ENCODE data around the gene MTPN.
A peak's percentile ranks its signal among the peaks of the same experiment; 100 is the strongest.

MTPN gene

DNA sequence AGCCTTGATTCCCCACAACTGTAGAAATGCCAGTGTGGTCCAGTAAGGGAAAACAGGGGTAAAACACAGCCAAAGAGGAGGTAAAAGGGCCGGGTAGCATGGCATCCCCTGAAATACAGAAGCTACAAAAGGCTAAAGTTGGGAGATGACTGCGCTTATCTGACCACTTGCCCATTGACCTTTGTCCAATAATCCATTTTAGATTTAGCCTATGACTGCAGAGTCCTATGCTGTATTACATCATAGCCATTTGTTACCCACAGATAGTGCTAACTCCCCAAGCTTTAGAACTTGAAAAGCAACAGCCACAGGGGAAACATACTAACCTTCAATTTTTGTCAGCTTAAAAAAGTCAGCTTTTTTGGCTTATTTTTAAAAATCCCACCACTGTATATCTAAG, 26.2 kb downstream of the MTPN start:
- Mint-ChIP-seq H3K36me3 (ENCODE audit: low read depth) (peaks cover 48% of the 10 kb centered on the region), H3K27ac (no peak overlapping the region), H3K9me3 (no peaks in the 10 kb centered on the region), H3K27me3 (ENCODE audit: low read depth) (no peaks in the 10 kb centered on the region), H3K4me1 (peaks cover 7% of the 10 kb centered on the region), H3K4me3 (no peak overlapping the region)
- TF ChIP-seq, protein P1, sequence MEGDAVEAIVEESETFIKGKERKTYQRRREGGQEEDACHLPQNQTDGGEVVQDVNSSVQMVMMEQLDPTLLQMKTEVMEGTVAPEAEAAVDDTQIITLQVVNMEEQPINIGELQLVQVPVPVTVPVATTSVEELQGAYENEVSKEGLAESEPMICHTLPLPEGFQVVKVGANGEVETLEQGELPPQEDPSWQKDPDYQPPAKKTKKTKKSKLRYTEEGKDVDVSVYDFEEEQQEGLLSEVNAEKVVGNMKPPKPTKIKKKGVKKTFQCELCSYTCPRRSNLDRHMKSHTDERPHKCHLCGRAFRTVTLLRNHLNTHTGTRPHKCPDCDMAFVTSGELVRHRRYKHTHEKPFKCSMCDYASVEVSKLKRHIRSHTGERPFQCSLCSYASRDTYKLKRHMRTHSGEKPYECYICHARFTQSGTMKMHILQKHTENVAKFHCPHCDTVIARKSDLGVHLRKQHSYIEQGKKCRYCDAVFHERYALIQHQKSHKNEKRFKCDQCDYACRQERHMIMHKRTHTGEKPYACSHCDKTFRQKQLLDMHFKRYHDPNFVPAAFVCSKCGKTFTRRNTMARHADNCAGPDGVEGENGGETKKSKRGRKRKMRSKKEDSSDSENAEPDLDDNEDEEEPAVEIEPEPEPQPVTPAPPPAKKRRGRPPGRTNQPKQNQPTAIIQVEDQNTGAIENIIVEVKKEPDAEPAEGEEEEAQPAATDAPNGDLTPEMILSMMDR (IDR thresholded peaks at IDR 0.05; ENCODE audit: unreplicated experiment in 3 of 3), result no peak

DNA sequence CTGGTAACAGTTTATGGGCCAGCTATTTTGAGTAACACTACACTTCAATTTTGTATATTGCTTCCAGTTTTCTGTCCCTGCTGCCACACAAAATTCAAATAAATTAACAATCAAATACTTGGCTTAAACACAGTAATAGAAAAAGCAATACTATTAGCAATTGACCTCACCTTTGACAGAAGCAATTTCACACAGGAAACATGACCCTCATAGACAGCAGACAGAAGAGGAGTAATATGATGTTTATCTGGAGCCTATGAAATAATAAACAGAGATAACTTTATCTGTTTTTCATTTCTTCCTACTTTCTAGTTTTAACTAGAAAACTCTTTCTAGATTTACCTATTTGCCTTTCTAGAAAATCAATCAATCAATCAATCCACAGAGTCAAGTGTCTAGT, 26.7 kb downstream of the MTPN start:
- Mint-ChIP-seq H3K4me1 (peaks cover 7% of the 10 kb centered on the region), H3K27ac (no peak overlapping the region), H3K36me3 (ENCODE audit: low read depth) (peaks cover 47% of the 10 kb centered on the region), H3K4me3 (no peak overlapping the region), H3K9me3 (no peaks in the 10 kb centered on the region), H3K27me3 (ENCODE audit: low read depth) (no peaks in the 10 kb centered on the region)
- TF ChIP-seq, protein P1 (IDR thresholded peaks at IDR 0.05; ENCODE audit: unreplicated experiment in 3 of 3), result no peak

DNA sequence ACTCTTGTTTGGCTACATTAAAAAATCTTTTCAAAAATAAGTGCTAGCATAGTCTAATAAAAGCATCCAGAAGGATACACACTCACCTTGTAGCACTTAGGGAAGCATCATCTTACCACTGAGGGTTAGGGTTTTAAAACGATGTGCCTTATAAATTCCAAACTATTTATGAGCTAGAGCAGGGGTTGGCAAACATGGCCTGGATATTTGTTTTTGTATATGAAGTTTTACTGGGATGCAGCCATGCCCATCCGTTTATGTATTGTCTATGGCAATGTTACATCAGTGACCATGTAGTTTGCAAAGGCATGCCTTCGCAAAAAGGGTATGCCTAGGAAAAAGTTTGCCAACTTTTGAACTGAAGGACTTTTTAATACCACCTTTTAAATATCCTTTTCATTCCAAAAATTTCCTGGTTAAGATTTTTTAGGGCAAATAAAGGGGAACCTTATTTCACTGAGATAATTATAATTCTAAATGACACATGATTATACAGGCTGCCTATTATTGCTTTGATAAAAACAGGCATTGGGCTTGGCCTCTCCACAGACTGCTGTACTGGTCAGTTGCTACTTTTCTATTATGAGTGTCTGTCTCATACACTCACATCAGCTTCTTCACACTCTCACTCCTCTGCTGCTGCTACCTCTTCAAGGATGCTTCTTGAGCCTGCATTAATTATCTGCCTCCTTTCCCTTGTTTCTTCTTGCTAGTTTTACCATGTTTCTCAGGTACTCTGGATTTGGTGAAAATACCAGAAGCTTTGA, 30.7 kb downstream of the MTPN start:
- H3K27ac Mint-ChIP-seq, result no peak overlapping the region
- H3K36me3 Mint-ChIP-seq (ENCODE audit: low read depth), result peaks cover 32% of the 10 kb centered on the region
- no peak overlapping the region for H3K4me3 Mint-ChIP-seq
- H3K4me1 Mint-ChIP-seq, result peaks cover 24% of the 10 kb centered on the region
- TF ChIP-seq, protein P1 (IDR thresholded peaks at IDR 0.05; ENCODE audit: unreplicated experiment in 3 of 3), result no peak
- no peaks in the 10 kb centered on the region for H3K27me3 Mint-ChIP-seq (ENCODE audit: low read depth)
- H3K9me3 Mint-ChIP-seq, result no peaks in the 10 kb centered on the region

DNA sequence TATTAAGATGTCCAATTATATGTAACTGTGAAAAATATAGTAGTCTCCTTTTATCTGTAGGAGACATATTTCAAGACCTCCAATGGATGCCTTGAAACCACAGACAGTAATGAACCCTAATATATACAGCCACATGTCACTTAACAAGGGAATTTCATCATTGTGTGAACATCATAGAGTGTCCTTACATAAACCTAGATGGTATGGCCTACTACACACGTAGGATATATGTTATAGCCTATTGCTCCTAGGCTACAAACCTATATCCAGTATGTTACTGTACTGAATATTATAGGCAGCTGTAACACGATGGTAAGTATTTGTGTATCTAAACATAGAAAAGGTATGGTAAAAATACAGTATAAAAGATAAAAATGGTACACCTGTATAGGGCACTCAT, 32.4 kb downstream of the MTPN start:
- Mint-ChIP-seq H3K27me3 (ENCODE audit: low read depth) (no peaks in the 10 kb centered on the region), H3K4me1 (peaks cover 36% of the 10 kb centered on the region), H3K36me3 (ENCODE audit: low read depth) (peaks cover 17% of the 10 kb centered on the region), H3K27ac (no peak overlapping the region), H3K4me3 (no peak overlapping the region), H3K9me3 (no peaks in the 10 kb centered on the region)
- TF ChIP-seq, protein P1 (IDR thresholded peaks at IDR 0.05; ENCODE audit: unreplicated experiment in 3 of 3), result no peak

DNA sequence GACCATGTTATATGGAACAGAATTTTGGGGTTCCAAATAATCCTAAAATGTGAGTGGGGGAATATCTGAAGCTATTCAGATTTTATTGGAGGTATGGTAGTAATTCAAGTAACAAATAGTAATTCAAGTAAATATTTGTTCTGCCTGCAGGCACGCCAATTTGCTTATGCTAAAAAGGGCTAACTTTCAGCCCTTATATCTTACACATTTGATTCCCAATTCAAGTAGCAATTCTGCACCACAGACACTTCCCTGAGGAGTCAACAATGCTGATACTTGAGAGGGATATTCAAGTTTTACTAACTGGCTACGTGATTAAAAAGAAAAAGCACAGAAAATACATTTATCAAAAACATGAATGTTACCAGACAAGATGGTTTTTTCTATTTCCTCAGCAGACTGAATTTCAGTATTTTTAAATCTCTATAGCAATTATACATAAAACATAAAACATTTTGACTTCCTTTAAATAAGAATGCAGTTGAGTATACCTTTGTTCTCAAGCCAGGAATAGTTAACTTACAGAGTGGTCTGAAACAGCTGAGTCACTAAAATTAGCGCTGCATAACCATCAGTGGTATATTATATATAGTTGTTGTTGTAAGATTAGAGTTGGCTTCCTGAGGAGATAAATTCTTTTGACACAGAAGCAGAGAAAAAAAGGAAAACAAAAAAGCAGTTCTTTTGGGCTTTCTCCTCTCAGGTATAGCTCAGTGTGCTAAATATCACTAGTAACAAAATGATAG, 33.9 kb downstream of the MTPN start:
- Mint-ChIP-seq H3K4me1 (peaks cover 50% of the 10 kb centered on the region), H3K9me3 (no peaks in the 10 kb centered on the region), H3K36me3 (ENCODE audit: low read depth) (peaks cover 10% of the 10 kb centered on the region), H3K27me3 (ENCODE audit: low read depth) (no peaks in the 10 kb centered on the region), H3K4me3 (peak overlapping the region in 2 of 3 experiments; percentile 0 to 29), H3K27ac (peak overlapping the region; percentile 94 to 95 (median 95))
- TF ChIP-seq, protein P1 (IDR thresholded peaks at IDR 0.05; ENCODE audit: unreplicated experiment in 3 of 3), result no peak

Data from nephron (organoid).